Measurements from ENCODE around the gene RAPGEF6.
A peak's percentile ranks its signal among the peaks of the same experiment; 100 is the strongest.

The RAPGEF6 gene

GRCh38 chr5:131379723-131380122 lies 255.3 kb downstream of the RAPGEF6 start:
- H3K27me3 Mint-ChIP-seq (ENCODE audit: low read depth, poor library complexity), result peaks cover 6% of the 10 kb centered on the region
- no peak for DNase-seq
- H3K4me1 Mint-ChIP-seq, result peaks cover 52% of the 10 kb centered on the region
- no peak for TF ChIP-seq CTCF (IDR thresholded peaks at IDR 0.05)
- H3K27ac Mint-ChIP-seq, result no peak overlapping the region
- no peak overlapping the region for H3K4me3 Mint-ChIP-seq
- no peaks in the 10 kb centered on the region for H3K9me3 Mint-ChIP-seq
- H3K36me3 Mint-ChIP-seq (ENCODE audit: low read depth), result peaks cover 14% of the 10 kb centered on the region

- Mint-ChIP-seq H3K27ac (peak overlapping the region; percentile 48), H3K4me1 (peaks cover 44% of the 10 kb centered on the region), H3K27me3 (ENCODE audit: low read depth, poor library complexity) (peaks cover 6% of the 10 kb centered on the region), H3K4me3 (no peak overlapping the region), H3K36me3 (ENCODE audit: low read depth) (peaks cover 14% of the 10 kb centered on the region), H3K9me3 (no peaks in the 10 kb centered on the region)
- TF ChIP-seq CTCF (IDR thresholded peaks at IDR 0.05), result no peak
- DNase-seq, result no peak
Observed at GRCh38 chr5:131378721-131379541, 256.1 kb downstream of the RAPGEF6 start.

DNA sequence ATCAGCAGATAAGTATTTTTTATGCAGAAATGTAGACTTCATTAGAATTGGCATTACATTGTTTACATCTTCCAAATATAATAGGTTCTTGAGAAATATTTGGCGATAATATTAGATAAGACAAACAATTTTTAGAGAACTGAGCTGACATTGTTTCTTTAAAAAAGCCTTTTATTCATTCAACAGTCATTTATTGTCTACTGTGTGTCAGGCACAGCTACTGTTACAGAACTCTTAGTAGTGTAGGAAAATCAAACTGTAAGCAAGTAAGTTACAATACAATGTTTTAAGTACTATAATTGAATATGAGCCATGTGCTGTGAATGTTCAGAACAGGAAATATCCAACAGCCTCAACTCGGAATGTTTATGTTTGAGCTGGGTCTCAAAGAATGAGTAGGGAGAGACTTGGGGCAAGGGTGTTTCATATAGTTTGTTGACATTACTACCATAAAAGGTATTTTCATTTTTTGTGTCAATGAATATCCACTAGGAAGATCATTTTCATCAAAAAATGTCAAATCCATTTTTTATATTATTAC lies 257.2 kb downstream of the RAPGEF6 start:
- no peak for TF ChIP-seq CTCF (IDR thresholded peaks at IDR 0.05)
- H3K4me3 Mint-ChIP-seq, result no peak overlapping the region
- DNase-seq, result no peak
- H3K4me1 Mint-ChIP-seq, result peaks cover 34% of the 10 kb centered on the region
- peaks cover 6% of the 10 kb centered on the region for H3K27me3 Mint-ChIP-seq (ENCODE audit: low read depth, poor library complexity)
- no peaks in the 10 kb centered on the region for H3K9me3 Mint-ChIP-seq
- peaks cover 14% of the 10 kb centered on the region for H3K36me3 Mint-ChIP-seq (ENCODE audit: low read depth)
- H3K27ac Mint-ChIP-seq, result no peak overlapping the region

DNA sequence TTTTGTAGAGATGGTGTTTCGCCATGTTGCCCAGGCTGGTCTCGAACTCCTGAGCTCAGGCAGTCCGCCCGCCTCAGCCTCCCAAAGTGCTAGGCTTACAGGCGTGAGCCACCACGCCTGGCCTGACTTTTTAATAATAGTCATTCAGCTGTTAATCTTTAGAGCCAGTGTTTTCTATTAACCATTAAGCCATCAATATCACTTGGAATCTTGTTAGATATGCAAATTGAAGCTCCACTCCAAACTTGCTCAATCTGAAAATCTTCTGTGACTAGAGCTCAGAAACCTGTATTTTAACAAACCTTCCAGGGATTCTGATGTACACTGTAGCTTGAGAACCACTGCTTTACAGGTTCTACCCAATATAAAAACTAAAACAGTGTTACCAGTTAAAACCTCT lies 257.7 kb downstream of the RAPGEF6 start:
- no peak for TF ChIP-seq CTCF (IDR thresholded peaks at IDR 0.05)
- H3K27ac Mint-ChIP-seq, result no peak overlapping the region
- H3K9me3 Mint-ChIP-seq, result no peaks in the 10 kb centered on the region
- H3K4me1 Mint-ChIP-seq, result peaks cover 29% of the 10 kb centered on the region
- DNase-seq, result no peak
- H3K4me3 Mint-ChIP-seq, result no peak overlapping the region
- H3K36me3 Mint-ChIP-seq (ENCODE audit: low read depth), result peaks cover 14% of the 10 kb centered on the region
- H3K27me3 Mint-ChIP-seq (ENCODE audit: low read depth, poor library complexity), result peaks cover 6% of the 10 kb centered on the region

GRCh38 chr5:131375351-131375750 lies 259.7 kb downstream of the RAPGEF6 start:
- Mint-ChIP-seq H3K4me1 (peaks cover 10% of the 10 kb centered on the region), H3K27me3 (ENCODE audit: low read depth, poor library complexity) (peaks cover 4% of the 10 kb centered on the region), H3K27ac (peak overlapping the region; percentile 36), H3K4me3 (no peak overlapping the region), H3K36me3 (ENCODE audit: low read depth) (peaks cover 9% of the 10 kb centered on the region), H3K9me3 (no peaks in the 10 kb centered on the region)
- TF ChIP-seq CTCF (IDR thresholded peaks at IDR 0.05), result no peak
- DNase-seq, result no peak
